ENCODE data around the gene OR6K2.

Gene OR6K2

DNA sequence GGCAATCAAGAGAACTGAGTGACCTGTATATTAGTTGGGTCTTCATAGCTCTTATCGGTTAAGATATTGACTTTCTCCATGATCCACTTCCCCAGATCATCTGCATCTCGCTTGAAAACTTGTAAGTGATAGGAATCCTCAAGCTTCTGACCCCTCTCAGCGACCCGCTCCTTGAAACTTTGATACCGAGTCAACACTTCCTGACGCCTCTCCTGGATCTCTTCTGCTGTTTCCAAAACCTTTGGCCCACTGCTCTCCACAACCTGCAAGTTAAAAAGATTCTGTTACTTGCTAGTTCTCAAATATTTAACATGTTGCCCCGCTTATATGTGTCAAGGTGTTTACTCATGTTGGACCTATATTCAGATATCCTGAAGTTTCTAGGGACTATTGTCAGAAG lies 15.4 kb downstream of the OR6K2 start:
- no peak for DNase-seq (ENCODE audit: low spot score)

DNA sequence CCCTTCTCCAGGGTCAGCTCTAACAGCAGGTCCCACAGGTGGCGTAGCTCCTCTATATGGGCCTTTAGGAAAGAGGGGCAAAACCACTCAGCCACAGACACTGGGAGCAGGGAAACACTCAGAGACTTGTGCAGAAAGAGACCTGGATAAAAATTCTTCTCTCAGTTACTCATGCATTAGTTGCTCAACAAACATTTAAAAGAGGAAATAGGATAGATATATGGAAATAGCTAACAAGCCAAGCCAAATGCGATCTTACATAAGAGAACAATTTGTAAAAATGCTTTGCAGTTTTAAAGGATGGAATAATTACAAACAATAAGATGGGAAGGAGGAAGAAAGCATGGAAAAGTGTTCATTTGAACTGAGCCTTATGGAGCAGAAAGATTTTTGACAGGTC lies 18.8 kb downstream of the OR6K2 start:
- no peak for DNase-seq (ENCODE audit: low spot score)

DNA sequence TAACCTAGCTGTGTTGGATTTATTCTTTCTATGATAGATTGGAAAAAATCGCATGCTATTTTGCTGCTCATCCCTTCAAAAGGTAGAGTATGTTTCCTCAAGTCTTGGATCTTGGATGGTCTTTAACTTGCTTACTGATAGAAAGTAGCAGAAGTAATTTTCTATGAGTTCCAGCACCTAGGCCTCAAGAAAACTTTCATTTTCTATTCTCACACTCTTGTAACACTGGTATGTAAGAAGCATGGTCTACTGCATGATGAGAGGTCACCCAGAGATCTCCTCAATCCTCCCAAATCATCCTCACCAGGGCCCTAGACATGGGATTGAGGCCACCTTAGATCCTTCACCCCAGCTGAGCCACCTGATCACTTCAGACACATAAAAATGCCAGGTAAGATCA lies 21.2 kb downstream of the OR6K2 start:
- DNase-seq (ENCODE audit: low spot score), result no peak

DNA sequence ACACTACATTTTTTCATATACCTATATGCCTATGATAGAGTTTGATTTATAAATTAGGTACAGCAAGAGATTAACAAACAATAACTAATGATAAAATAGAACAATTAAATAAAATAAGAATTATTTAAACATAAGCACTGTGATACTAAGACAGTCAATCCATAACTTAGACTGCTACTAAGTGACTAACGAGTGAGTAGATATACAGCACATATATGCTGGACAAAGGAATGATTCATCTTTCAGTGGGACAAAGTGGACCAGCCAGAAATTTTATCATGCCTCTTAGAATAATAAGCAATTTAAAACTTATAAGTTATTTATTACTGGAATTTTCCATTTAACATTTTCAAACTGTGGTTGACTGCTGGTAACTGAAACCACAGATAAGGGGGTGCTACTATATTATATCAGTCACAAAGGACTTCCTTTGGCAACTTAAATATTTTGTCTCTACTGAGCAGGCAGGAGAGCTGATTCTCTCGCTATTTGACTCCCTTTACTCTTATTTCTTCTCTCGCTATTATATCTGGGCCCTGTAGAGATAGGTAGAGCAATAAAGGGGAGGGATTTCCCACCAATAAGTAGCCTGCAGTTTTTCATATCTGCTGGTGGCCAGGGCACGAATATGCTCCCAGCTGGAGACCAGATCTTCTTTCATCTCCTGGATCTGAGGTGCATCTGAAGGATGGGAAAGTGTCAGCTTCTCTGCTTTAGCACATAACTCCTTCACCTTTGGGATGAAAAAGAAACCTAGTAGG lies 24.7 kb downstream of the OR6K2 start:
- no peak for DNase-seq (ENCODE audit: low spot score)

DNA sequence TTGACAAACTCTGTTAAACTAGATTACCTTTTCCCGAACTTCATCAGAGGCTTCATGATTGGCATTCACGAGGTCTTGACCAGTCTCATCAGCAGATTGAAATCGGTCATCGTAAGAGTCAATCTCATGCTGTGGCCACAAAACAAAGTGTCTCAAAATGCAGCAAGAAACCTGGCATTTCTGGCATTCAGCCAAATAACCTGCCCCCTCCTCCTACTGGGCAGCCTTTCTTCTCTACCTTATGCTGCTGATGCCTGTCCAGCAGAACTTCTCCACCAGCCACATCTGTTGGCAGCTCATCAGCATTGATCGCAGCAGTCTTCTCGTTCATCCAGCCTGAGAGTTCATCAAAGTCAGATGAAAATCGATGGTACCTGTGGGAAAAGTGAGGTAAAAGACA lies 26.1 kb downstream of the OR6K2 start:
- DNase-seq (ENCODE audit: low spot score), result no peak

DNA sequence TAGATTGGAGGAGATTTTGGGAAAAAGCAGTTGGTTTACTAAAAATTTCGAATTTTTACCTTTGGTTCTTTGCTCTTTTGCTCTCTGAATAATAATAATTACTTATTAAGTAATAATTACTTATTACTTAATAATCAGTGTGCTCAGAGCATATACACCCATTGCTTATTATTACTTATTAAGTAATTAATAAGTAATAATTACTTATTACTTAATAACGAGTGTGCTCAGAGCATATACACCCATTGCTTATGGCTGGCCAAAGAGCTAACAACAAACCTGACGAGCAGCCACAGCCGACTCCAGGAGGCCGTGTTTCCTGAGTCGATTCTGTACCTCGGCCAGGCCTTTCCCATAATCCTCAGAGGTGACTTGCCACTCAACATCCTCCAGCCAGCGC lies 34.4 kb downstream of the OR6K2 start:
- DNase-seq (ENCODE audit: low spot score), result no peak

DNA sequence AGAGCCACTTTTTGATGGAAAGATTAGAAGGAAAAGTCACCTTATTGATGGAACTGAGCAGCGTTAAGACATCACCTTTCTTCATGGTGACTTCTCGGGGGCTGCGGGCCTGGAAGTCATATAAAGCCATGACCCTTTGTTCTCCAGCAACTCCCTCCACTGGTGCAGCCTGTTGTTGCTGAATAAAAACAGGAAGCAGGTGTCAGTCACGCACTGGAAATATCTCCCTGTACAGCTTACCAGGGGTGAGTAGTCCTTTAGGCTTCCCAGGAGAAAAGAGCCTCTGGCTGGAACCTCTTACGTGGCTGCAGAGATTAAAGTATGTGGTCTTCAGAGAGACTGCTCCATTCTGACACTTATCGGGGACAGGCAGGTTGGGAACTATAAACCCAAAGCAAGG lies 45.9 kb downstream of the OR6K2 start:
- peak; percentile 1 for DNase-seq (ENCODE audit: low spot score)

DNA sequence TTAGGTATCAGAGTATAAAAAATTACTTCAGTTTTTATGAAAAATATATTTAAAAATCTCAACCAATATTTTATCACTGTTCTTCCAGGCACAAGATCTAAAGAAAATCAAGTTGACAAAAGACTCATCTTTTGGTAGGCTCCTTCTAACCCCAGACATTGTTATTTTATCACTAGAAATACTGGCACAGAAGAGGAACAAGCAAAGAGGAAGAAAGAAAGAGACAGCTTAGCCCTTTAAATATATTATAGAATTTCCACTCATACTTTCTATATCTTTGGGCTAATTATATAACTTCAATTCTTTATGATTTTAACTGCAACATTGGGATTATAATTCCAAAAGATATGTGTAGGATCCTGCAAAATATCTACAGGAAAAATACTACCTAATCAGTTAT lies 46.4 kb downstream of the OR6K2 start:
- DNase-seq (ENCODE audit: low spot score), result no peak

DNA sequence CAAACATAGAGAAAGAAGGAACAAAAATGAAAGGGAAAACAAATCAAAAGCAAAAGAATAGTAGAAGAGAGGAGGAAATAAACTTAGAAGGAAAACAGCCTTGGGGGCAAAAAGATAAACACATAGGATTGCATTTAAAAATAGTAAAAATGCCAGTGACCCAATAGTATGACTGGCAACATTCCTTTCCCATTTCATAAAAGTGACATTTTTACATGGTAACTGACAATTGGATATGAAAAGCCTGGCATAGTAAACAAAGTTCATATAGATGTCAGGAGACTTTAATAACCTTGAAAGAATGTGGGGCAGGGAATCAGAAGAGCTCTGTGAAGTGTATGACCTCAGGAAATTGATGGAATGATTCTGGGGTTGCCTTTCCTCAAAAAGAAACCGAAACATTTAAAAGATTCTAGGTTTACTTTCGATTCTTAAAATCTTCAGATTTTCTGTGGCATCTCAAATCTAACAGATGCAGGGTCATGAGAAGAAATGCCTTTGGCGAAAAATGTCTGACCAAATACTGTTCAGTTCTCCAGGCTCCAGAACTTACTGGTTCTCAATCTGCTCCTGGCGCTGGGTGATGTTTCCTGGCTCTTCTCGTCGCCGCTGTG lies 47.6 kb downstream of the OR6K2 start:
- no peak for DNase-seq (ENCODE audit: low spot score)

Measured in SW480 (cell line).